Stimulated activated CD8-positive, alpha-beta memory T cell treated with anti-CD3 and anti-CD28 coated beads, Interleukin-4, amount 100 ng/mL, for 4 hours (primary cell): ENCODE measurements around the gene MS4A7.
A peak's percentile ranks its signal among the peaks of the same experiment; 100 is the strongest.
"Not testable (repeated sequence)": the region's sequence is repeated elsewhere in the genome, so short reads cannot be mapped to it uniquely, and the experiment has no call there.

Experiments
- DNase-seq, 2 donors: peaks; one replicate each; pipeline ENCODE4 v3.0.0-alpha.2; 2020; ENCODE audit warnings: low read depth in 2 of 2, low spot score in 1 of 2

MS4A7 gene

GRCh38 chr11:60378354-60378753 is at the start of gene MS4A7:
Gene MS4A7 (plus strand): TSS chr11:60378532. CDS start chr11:60383142, 4,610 bp downstream.
- DNase-seq, result no peak

GRCh38 chr11:60332846-60333245 is 45.5 kb upstream of the MS4A7 start:
- no peak for DNase-seq

- DNase-seq, result peak in 1 of 2 donors; percentile 49
These were observed 44.2 kb upstream of the MS4A7 start for GRCh38 chr11:60334005-60334620.

GRCh38 chr11:60336767-60337391 is 41.5 kb upstream of the MS4A7 start:
- DNase-seq, result no peak

GRCh38 chr11:60338053-60338452 is 40.3 kb upstream of the MS4A7 start:
- DNase-seq, result no peak

- DNase-seq, result no peak
These were observed 39.0 kb upstream of the MS4A7 start for GRCh38 chr11:60339356-60339755.

- DNase-seq, result no peak
These were observed 35.1 kb upstream of the MS4A7 start for GRCh38 chr11:60343094-60343704.

- no peak for DNase-seq
These were observed 34.2 kb upstream of the MS4A7 start for GRCh38 chr11:60344146-60344545.

GRCh38 chr11:60345489-60345888 is 32.8 kb upstream of the MS4A7 start:
- no peak for DNase-seq

GRCh38 chr11:60347084-60347797 is 31.1 kb upstream of the MS4A7 start:
- DNase-seq, result no peak

- no peak for DNase-seq
These were observed 30.2 kb upstream of the MS4A7 start for GRCh38 chr11:60348116-60348515.

- DNase-seq, result no peak
These were observed 28.3 kb upstream of the MS4A7 start for GRCh38 chr11:60349990-60350389.

- no peak for DNase-seq
These were observed 20.6 kb upstream of the MS4A7 start for GRCh38 chr11:60357771-60358170.

- DNase-seq, result no peak
These were observed 17.7 kb upstream of the MS4A7 start for GRCh38 chr11:60360621-60361020.

GRCh38 chr11:60362241-60362640 is 16.1 kb upstream of the MS4A7 start:
- no peak for DNase-seq

- peak in 1 of 2 donors; percentile 17 for DNase-seq
These were observed 14.5 kb upstream of the MS4A7 start for GRCh38 chr11:60363542-60364470.

GRCh38 chr11:60366262-60366904 is 11.9 kb upstream of the MS4A7 start:
- DNase-seq, result not testable (repeated sequence)

- no peak for DNase-seq
These were observed 11.3 kb upstream of the MS4A7 start for GRCh38 chr11:60367009-60367408.

- DNase-seq, result no peak
These were observed 10.4 kb upstream of the MS4A7 start for GRCh38 chr11:60367896-60368295.

GRCh38 chr11:60370252-60370810 is 8.0 kb upstream of the MS4A7 start:
- no peak for DNase-seq
